C4-2B (cell line): ENCODE measurements around the gene STT3B.

ENCODE experiments used
- ZFX ChIP-seq: fragments of 450-650 bp; IDR thresholded peaks from 2 replicates; pipeline ENCODE4 v1.6.1; 2017
- TF ChIP-seq, protein P1 (sequence below): fragments of 450-650 bp; conservative IDR thresholded peaks from 2 replicates; pipeline ENCODE4 v1.5.1; 2017; ENCODE audit warnings: mild to moderate bottlenecking

DNA sequence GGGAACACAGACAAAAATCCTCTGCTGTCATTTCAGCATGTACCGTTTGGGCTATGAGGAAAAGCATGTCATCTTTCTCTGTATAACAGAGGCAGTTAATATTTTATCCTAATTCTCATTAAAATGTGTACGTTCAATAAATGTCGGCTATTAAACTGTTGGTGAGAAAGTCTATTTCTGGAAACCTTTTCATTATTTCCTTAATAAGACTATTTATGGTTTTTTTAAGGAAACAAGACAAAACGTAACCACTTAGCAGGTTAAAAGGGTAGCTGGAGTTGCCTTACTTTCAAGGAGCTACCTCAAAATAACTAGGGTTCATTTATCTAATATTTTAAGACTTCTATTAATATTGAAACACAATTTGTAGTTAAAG is 1.8 kb upstream of the STT3B start:
- TF ChIP-seq, protein P1, sequence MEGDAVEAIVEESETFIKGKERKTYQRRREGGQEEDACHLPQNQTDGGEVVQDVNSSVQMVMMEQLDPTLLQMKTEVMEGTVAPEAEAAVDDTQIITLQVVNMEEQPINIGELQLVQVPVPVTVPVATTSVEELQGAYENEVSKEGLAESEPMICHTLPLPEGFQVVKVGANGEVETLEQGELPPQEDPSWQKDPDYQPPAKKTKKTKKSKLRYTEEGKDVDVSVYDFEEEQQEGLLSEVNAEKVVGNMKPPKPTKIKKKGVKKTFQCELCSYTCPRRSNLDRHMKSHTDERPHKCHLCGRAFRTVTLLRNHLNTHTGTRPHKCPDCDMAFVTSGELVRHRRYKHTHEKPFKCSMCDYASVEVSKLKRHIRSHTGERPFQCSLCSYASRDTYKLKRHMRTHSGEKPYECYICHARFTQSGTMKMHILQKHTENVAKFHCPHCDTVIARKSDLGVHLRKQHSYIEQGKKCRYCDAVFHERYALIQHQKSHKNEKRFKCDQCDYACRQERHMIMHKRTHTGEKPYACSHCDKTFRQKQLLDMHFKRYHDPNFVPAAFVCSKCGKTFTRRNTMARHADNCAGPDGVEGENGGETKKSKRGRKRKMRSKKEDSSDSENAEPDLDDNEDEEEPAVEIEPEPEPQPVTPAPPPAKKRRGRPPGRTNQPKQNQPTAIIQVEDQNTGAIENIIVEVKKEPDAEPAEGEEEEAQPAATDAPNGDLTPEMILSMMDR = no peak
- TF ChIP-seq ZFX = no peak
